OCI-LY7 (cell line): ENCODE measurements around the gene EFNA4. TPM values are rescaled to one million over a fixed set of nuclear protein-coding genes. Genes with fewer than 3 reads are reported as not detected.

Experiments
- BruUV-seq: library from RNA; stranded (reverse); fragments of 400-500 nt; replicated peaks from 2 replicates; lab custom pipeline; 2021; lab: Mats Ljungman, UMichigan
- CTCF ChIA-PET: fragments of 300-600 bp; sonication (Branson Sonifier 250); formaldehyde crosslinking; loops from one replicate; lab custom pipeline; 2022; ENCODE audit warnings: antibody characterized with exemption; ENCODE audit not compliant: unreplicated experiment; lab: Charles Lee
- POLR2A ChIA-PET: fragments of 300-600 bp; sonication (Branson Sonifier 250); formaldehyde crosslinking; loops from one replicate; lab custom pipeline; 2022; ENCODE audit warnings: antibody characterized with exemption; lab: Charles Lee
- DNase-seq: peaks from one replicate; pipeline ENCODE4 v3.0.0-alpha.2; 2015; ENCODE audit warnings: low spot score
- H2AFZ ChIP-seq: fragments of 200-600 bp; sonication (generic), shearing (Covaris generic); 2 replicates; pipeline ENCODE4 v1.6.1; 2014; ENCODE audit warnings: mild to moderate bottlenecking, antibody characterized with exemption, low read length, moderate library complexity
- H3K27ac ChIP-seq: fragments of 200-600 bp; sonication (generic); 2 replicates; pipeline ENCODE4 v1.5.1; 2014; ENCODE audit warnings: mixed run types, low read depth, mild to moderate bottlenecking, moderate library complexity, low read length, inconsistent platforms; ENCODE audit not compliant: poor library complexity, severe bottlenecking
- H3K36me3 ChIP-seq: fragments of 200-600 bp; sonication (generic); 2 replicates; pipeline ENCODE4 v1.6.1; 2014; ENCODE audit warnings: mild to moderate bottlenecking, antibody characterized with exemption, low read length, moderate library complexity, mixed read lengths; ENCODE audit not compliant: insufficient read depth
- H3K4me1 ChIP-seq: fragments of 200-600 bp; sonication (generic); 2 replicates; pipeline ENCODE4 v1.5.1; 2014; ENCODE audit warnings: mild to moderate bottlenecking, low read length; ENCODE audit not compliant: insufficient read depth, poor library complexity, severe bottlenecking
- H3K4me2 ChIP-seq: fragments of 200-600 bp; sonication (generic); 2 replicates; pipeline ENCODE4 v1.6.1; 2014; ENCODE audit warnings: mild to moderate bottlenecking, low read length
- H3K4me3 ChIP-seq: fragments of 200-600 bp; sonication (generic); 2 replicates; pipeline ENCODE4 v1.5.1; 2014; ENCODE audit warnings: mild to moderate bottlenecking, low read depth, low read length; ENCODE audit not compliant: poor library complexity, severe bottlenecking
- H3K79me2 ChIP-seq: fragments of 200-600 bp; sonication (generic); 2 replicates; pipeline ENCODE4 v1.6.1; 2016; ENCODE audit warnings: low read depth, mild to moderate bottlenecking, low read length, moderate library complexity, mixed read lengths; ENCODE audit not compliant: insufficient read depth
- H3K9me2 ChIP-seq: fragments of 200-600 bp; sonication (generic); 2 replicates; pipeline ENCODE4 v1.6.1; 2016; ENCODE audit warnings: mild to moderate bottlenecking, low read length, mixed read lengths; ENCODE audit not compliant: insufficient read depth
- H3K9me3 ChIP-seq: fragments of 200-600 bp; sonication (generic); 2 replicates; pipeline ENCODE4 v1.6.1; 2014; ENCODE audit warnings: mild to moderate bottlenecking, mixed run types, low read length, mixed read lengths
- H4K20me1 ChIP-seq: fragments of 200-600 bp; sonication (generic); 2 replicates; pipeline ENCODE4 v1.6.1; 2014; ENCODE audit warnings: mild to moderate bottlenecking, antibody characterized with exemption, low read length, moderate library complexity, mixed read lengths; ENCODE audit not compliant: insufficient read depth
- EZH2phosphoT487 ChIP-seq: fragments of 200-600 bp; sonication (generic); IDR thresholded peaks from 2 replicates; pipeline ENCODE4 v1.6.1; 2018; ENCODE audit warnings: low read depth, borderline replicate concordance, mild to moderate bottlenecking, mixed run types, antibody characterized with exemption, low read length, moderate library complexity, mixed read lengths
- intact Hi-C: fragments of 100-400 bp; cut with micrococcal nuclease; formaldehyde crosslinking; loops from one replicate; pipeline ENCODE4 v1.10.0; 2022; ENCODE audit not compliant: unreplicated experiment
- total RNA-seq, 2 experiments: library from RNA; depleted of rRNA in 1 of 2; stranded (reverse); fragments of >200 nt in 1 of 2; shearing (Covaris generic) in 1 of 2; gene quantifications; 2 replicates each; pipeline ENCODE4 v1.2.3, GENCODE V29; 2014 to 2022
- TF ChIP-seq, protein P1 (sequence below): fragments of 200-600 bp; sonication (generic); conservative IDR thresholded peaks from 2 replicates; pipeline ENCODE4 v1.5.1; 2014; ENCODE audit warnings: mild to moderate bottlenecking, antibody characterized with exemption, low read length, moderate library complexity, mixed read lengths

The EFNA4 gene
- total RNA-seq, 2 experiments from 2014 or later = 9.0 to 10.5 TPM

- Histone ChIP-seq H3K4me3 (peak overlapping the region; percentile 81), H3K27ac (peak overlapping the region; percentile 87)
Observed at GRCh38 chr1:155086128-155086741, 22.7 kb downstream of the EFNA4 start.

GRCh38 chr1:155086856-155087535 lies 23.5 kb downstream of the EFNA4 start:
- no peak overlapping the region for H3K4me3 ChIP-seq
- no peaks in the 10 kb centered on the region for H3K79me2 ChIP-seq
- peaks cover 29% of the 10 kb centered on the region for H3K4me1 ChIP-seq
- no peaks in the 10 kb centered on the region for H4K20me1 ChIP-seq
- no peaks in the 10 kb centered on the region for H3K9me3 ChIP-seq
- no peak overlapping the region for H3K27ac ChIP-seq
- no peaks in the 10 kb centered on the region for H3K9me2 ChIP-seq
- POLR2A ChIA-PET = interaction anchor here (0.6 kb wide), 1 partner anchor 178 kb away, joined by 3 read pairs; no protein-coding TSS in a partner anchor
- BruUV-seq = TSS peak; percentile 51
- H3K36me3 ChIP-seq = no peaks in the 10 kb centered on the region
- CTCF ChIA-PET = no interaction called here
- H3K4me2 ChIP-seq = peak overlapping the region; percentile 99; the same call in 1 of the 2 replicates
- intact Hi-C loops = no loop called here
- H2AFZ ChIP-seq = no peak overlapping the region
- TF ChIP-seq, protein P1, sequence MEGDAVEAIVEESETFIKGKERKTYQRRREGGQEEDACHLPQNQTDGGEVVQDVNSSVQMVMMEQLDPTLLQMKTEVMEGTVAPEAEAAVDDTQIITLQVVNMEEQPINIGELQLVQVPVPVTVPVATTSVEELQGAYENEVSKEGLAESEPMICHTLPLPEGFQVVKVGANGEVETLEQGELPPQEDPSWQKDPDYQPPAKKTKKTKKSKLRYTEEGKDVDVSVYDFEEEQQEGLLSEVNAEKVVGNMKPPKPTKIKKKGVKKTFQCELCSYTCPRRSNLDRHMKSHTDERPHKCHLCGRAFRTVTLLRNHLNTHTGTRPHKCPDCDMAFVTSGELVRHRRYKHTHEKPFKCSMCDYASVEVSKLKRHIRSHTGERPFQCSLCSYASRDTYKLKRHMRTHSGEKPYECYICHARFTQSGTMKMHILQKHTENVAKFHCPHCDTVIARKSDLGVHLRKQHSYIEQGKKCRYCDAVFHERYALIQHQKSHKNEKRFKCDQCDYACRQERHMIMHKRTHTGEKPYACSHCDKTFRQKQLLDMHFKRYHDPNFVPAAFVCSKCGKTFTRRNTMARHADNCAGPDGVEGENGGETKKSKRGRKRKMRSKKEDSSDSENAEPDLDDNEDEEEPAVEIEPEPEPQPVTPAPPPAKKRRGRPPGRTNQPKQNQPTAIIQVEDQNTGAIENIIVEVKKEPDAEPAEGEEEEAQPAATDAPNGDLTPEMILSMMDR = peak; percentile 62
- no peak for TF ChIP-seq EZH2phosphoT487
- DNase-seq = no peak

More at GRCh38 chr1:155086128-155086741, 22.7 kb downstream of the EFNA4 start:
- DNase-seq = peak; percentile 81
- H3K79me2 ChIP-seq = no peaks in the 10 kb centered on the region
- peak overlapping the region; percentile 99 for H3K4me2 ChIP-seq
- H2AFZ ChIP-seq = peak overlapping the region; percentile 88; the same call in 1 of the 2 replicates
- H3K9me3 ChIP-seq = no peaks in the 10 kb centered on the region
- ChIA-PET POLR2A (interaction anchor here (0.6 kb wide), 1 partner anchor 179 kb away, joined by 3 read pairs; no protein-coding TSS in a partner anchor), CTCF (interaction anchor here (1.8 kb wide), 1 partner anchor 81 kb away, joined by 7 read pairs; no protein-coding TSS in a partner anchor)
- H3K9me2 ChIP-seq = no peaks in the 10 kb centered on the region
- H3K36me3 ChIP-seq = no peaks in the 10 kb centered on the region
- intact Hi-C loops = no loop called here
- no TSS peak for BruUV-seq
- H3K4me1 ChIP-seq = peaks cover 35% of the 10 kb centered on the region
- H4K20me1 ChIP-seq = no peaks in the 10 kb centered on the region
- TF ChIP-seq EZH2phosphoT487 = no peak
- TF ChIP-seq, protein P1 = peak; percentile 90
